ENCODE measurements around the gene RPL5. TPM values are rescaled to one million over a fixed set of nuclear protein-coding genes. Genes with fewer than 3 reads are reported as not detected.
A peak's percentile ranks its signal among the peaks of the same experiment; 100 is the strongest.

Gene RPL5
- total and polyA plus RNA-seq, 4 donors, result 962 to 1,797 (median 1,175) TPM

GRCh38 chr1:92837062-92837461 lies 5.2 kb downstream of the RPL5 start:
- no peak for DNase-seq (ENCODE audit: low read depth in 4 of 6, low spot score in 6 of 6)
- peaks cover 21% of the 10 kb centered on the region for H3K36me3 ChIP-seq (ENCODE audit: control insufficient read depth, insufficient read depth, low read length)
- H3K27ac ChIP-seq (ENCODE audit: low read depth, low read length), result no peak overlapping the region
- no peak overlapping the region for H3K4me3 ChIP-seq (ENCODE audit: low read depth, low read length)
- H3K27me3 ChIP-seq (ENCODE audit: control insufficient read depth, insufficient read depth, low read length), result no peaks in the 10 kb centered on the region
- no peaks in the 10 kb centered on the region for H3K9me3 ChIP-seq (ENCODE audit: control insufficient read depth, insufficient read depth, low read length)
- WGBS (ENCODE audit: insufficient coverage), result no CpG with 5 or more reads among the region's 2 CpGs
- H3K4me1 ChIP-seq (ENCODE audit: control insufficient read depth, insufficient read depth, low read length), result peaks cover 4% of the 10 kb centered on the region

- H3K36me3 ChIP-seq (ENCODE audit: control insufficient read depth, insufficient read depth, low read length), result peaks cover 16% of the 10 kb centered on the region
- H3K27me3 ChIP-seq (ENCODE audit: control insufficient read depth, insufficient read depth, low read length), result no peaks in the 10 kb centered on the region
- peaks cover 4% of the 10 kb centered on the region for H3K4me1 ChIP-seq (ENCODE audit: control insufficient read depth, insufficient read depth, low read length)
- no peak overlapping the region for H3K4me3 ChIP-seq (ENCODE audit: low read depth, low read length)
- no peak overlapping the region for H3K27ac ChIP-seq (ENCODE audit: low read depth, low read length)
- no peaks in the 10 kb centered on the region for H3K9me3 ChIP-seq (ENCODE audit: control insufficient read depth, insufficient read depth, low read length)
- DNase-seq (ENCODE audit: low read depth in 4 of 6, low spot score in 6 of 6), result no peak
- WGBS (ENCODE audit: insufficient coverage), result no CpG with 5 or more reads among the region's 1 CpG
Measured at GRCh38 chr1:92838519-92838918, 6.7 kb downstream of the RPL5 start.

- Histone ChIP-seq H3K4me1 (ENCODE audit: control insufficient read depth, insufficient read depth, low read length) (no peaks in the 10 kb centered on the region), H3K4me3 (ENCODE audit: low read depth, low read length) (no peak overlapping the region), H3K27me3 (ENCODE audit: control insufficient read depth, insufficient read depth, low read length) (no peaks in the 10 kb centered on the region), H3K36me3 (ENCODE audit: control insufficient read depth, insufficient read depth, low read length) (peaks cover 13% of the 10 kb centered on the region), H3K9me3 (ENCODE audit: control insufficient read depth, insufficient read depth, low read length) (no peaks in the 10 kb centered on the region), H3K27ac (ENCODE audit: low read depth, low read length) (no peak overlapping the region)
- WGBS (ENCODE audit: insufficient coverage), result 100% methylated on average over 1 of the region's 2 CpGs
- DNase-seq (ENCODE audit: low read depth in 4 of 6, low spot score in 6 of 6), result no peak
Measured at GRCh38 chr1:92839442-92839841, 7.6 kb downstream of the RPL5 start.

GRCh38 chr1:92840600-92840999 lies 8.8 kb downstream of the RPL5 start:
- Histone ChIP-seq H3K9me3 (ENCODE audit: control insufficient read depth, insufficient read depth, low read length) (no peaks in the 10 kb centered on the region), H3K4me3 (ENCODE audit: low read depth, low read length) (no peak overlapping the region), H3K4me1 (ENCODE audit: control insufficient read depth, insufficient read depth, low read length) (no peaks in the 10 kb centered on the region), H3K27me3 (ENCODE audit: control insufficient read depth, insufficient read depth, low read length) (no peaks in the 10 kb centered on the region), H3K36me3 (ENCODE audit: control insufficient read depth, insufficient read depth, low read length) (peaks cover 16% of the 10 kb centered on the region), H3K27ac (ENCODE audit: low read depth, low read length) (no peak overlapping the region)
- WGBS (ENCODE audit: insufficient coverage), result 78% methylated on average over 2 of the region's 5 CpGs
- DNase-seq (ENCODE audit: low read depth in 4 of 6, low spot score in 6 of 6), result no peak

GRCh38 chr1:92842082-92843045 lies 10.5 kb downstream of the RPL5 start:
- no peaks in the 10 kb centered on the region for H3K27me3 ChIP-seq (ENCODE audit: control insufficient read depth, insufficient read depth, low read length)
- peaks cover 16% of the 10 kb centered on the region for H3K36me3 ChIP-seq (ENCODE audit: control insufficient read depth, insufficient read depth, low read length)
- no peak overlapping the region for H3K27ac ChIP-seq (ENCODE audit: low read depth, low read length)
- H3K4me1 ChIP-seq (ENCODE audit: control insufficient read depth, insufficient read depth, low read length), result no peaks in the 10 kb centered on the region
- no peaks in the 10 kb centered on the region for H3K9me3 ChIP-seq (ENCODE audit: control insufficient read depth, insufficient read depth, low read length)
- no peak overlapping the region for H3K4me3 ChIP-seq (ENCODE audit: low read depth, low read length)
- no peak for DNase-seq (ENCODE audit: low read depth in 4 of 6, low spot score in 6 of 6)
- WGBS (ENCODE audit: insufficient coverage), result 90% methylated on average over 2 of the region's 4 CpGs

- H3K36me3 ChIP-seq (ENCODE audit: control insufficient read depth, insufficient read depth, low read length), result peaks cover 16% of the 10 kb centered on the region
- WGBS (ENCODE audit: insufficient coverage), result no CpG with 5 or more reads among the region's 2 CpGs
- no peaks in the 10 kb centered on the region for H3K27me3 ChIP-seq (ENCODE audit: control insufficient read depth, insufficient read depth, low read length)
Measured at GRCh38 chr1:92843046-92843423, 11.2 kb downstream of the RPL5 start.

GRCh38 chr1:92843429-92844352 lies 11.9 kb downstream of the RPL5 start:
- H3K27ac ChIP-seq (ENCODE audit: low read depth, low read length), result no peak overlapping the region
- H3K36me3 ChIP-seq (ENCODE audit: control insufficient read depth, insufficient read depth, low read length), result peaks cover 16% of the 10 kb centered on the region
- H3K9me3 ChIP-seq (ENCODE audit: control insufficient read depth, insufficient read depth, low read length), result no peaks in the 10 kb centered on the region
- DNase-seq (ENCODE audit: low read depth in 4 of 6, low spot score in 6 of 6), result peak in 4 of 6 donors; percentile 12 to 51 (median 16)
- no peaks in the 10 kb centered on the region for H3K27me3 ChIP-seq (ENCODE audit: control insufficient read depth, insufficient read depth, low read length)
- 60% methylated on average over 7 of the region's 8 CpGs for WGBS (ENCODE audit: insufficient coverage)
- no peak overlapping the region for H3K4me3 ChIP-seq (ENCODE audit: low read depth, low read length)
- H3K4me1 ChIP-seq (ENCODE audit: control insufficient read depth, insufficient read depth, low read length), result no peaks in the 10 kb centered on the region

More at GRCh38 chr1:92843046-92843423, 11.2 kb downstream of the RPL5 start:
- no peak for DNase-seq (ENCODE audit: low read depth in 4 of 6, low spot score in 6 of 6)
- Histone ChIP-seq H3K4me1 (ENCODE audit: control insufficient read depth, insufficient read depth, low read length) (no peaks in the 10 kb centered on the region), H3K9me3 (ENCODE audit: control insufficient read depth, insufficient read depth, low read length) (no peaks in the 10 kb centered on the region), H3K4me3 (ENCODE audit: low read depth, low read length) (no peak overlapping the region), H3K27ac (ENCODE audit: low read depth, low read length) (no peak overlapping the region)

GRCh38 chr1:92844439-92844838 lies 12.6 kb downstream of the RPL5 start:
- no peaks in the 10 kb centered on the region for H3K9me3 ChIP-seq (ENCODE audit: control insufficient read depth, insufficient read depth, low read length)
- WGBS (ENCODE audit: insufficient coverage), result no CpG with 5 or more reads among the region's 3 CpGs
- no peak overlapping the region for H3K4me3 ChIP-seq (ENCODE audit: low read depth, low read length)
- DNase-seq (ENCODE audit: low read depth in 4 of 6, low spot score in 6 of 6), result no peak
- no peaks in the 10 kb centered on the region for H3K4me1 ChIP-seq (ENCODE audit: control insufficient read depth, insufficient read depth, low read length)
- no peaks in the 10 kb centered on the region for H3K27me3 ChIP-seq (ENCODE audit: control insufficient read depth, insufficient read depth, low read length)
- H3K36me3 ChIP-seq (ENCODE audit: control insufficient read depth, insufficient read depth, low read length), result peaks cover 12% of the 10 kb centered on the region
- no peak overlapping the region for H3K27ac ChIP-seq (ENCODE audit: low read depth, low read length)

GRCh38 chr1:92845908-92846307 lies 14.1 kb downstream of the RPL5 start:
- H3K9me3 ChIP-seq (ENCODE audit: control insufficient read depth, insufficient read depth, low read length), result no peaks in the 10 kb centered on the region
- H3K36me3 ChIP-seq (ENCODE audit: control insufficient read depth, insufficient read depth, low read length), result peaks cover 16% of the 10 kb centered on the region
- DNase-seq (ENCODE audit: low read depth in 4 of 6, low spot score in 6 of 6), result no peak
- whole genome bisulfite sequencing (ENCODE audit: insufficient coverage), result no CpG with 5 or more reads among the region's 3 CpGs
- no peaks in the 10 kb centered on the region for H3K4me1 ChIP-seq (ENCODE audit: control insufficient read depth, insufficient read depth, low read length)
- H3K4me3 ChIP-seq (ENCODE audit: low read depth, low read length), result no peak overlapping the region
- no peak overlapping the region for H3K27ac ChIP-seq (ENCODE audit: low read depth, low read length)
- H3K27me3 ChIP-seq (ENCODE audit: control insufficient read depth, insufficient read depth, low read length), result no peaks in the 10 kb centered on the region
